GM12865 (cell line): ENCODE data around the gene LOXL1.
A peak's percentile ranks its signal among the peaks of the same experiment; 100 is the strongest.

Experiments used
- DNase-seq: peaks from one replicate; pipeline ENCODE4 v3.0.0; 2010; ENCODE audit warnings: low read depth
- H3K4me3 ChIP-seq: 2 replicates; pipeline ENCODE4 v1.5.1; 2011; ENCODE audit warnings: mild to moderate bottlenecking, low read depth, low read length, control low read depth
- CTCF ChIP-seq: IDR thresholded peaks from 2 replicates; pipeline ENCODE4 v1.5.1; 2011; ENCODE audit warnings: low read length, control low read depth, low read depth, inconsistent platforms; ENCODE audit not compliant: insufficient read depth; ENCODE audit errors: missing control alignments

LOXL1 gene

GRCh38 chr15:73978896-73979295 is 52.6 kb downstream of the LOXL1 start:
- DNase-seq: no peak
- TF ChIP-seq CTCF: no peak
- H3K4me3 ChIP-seq: no peak overlapping the region

GRCh38 chr15:73979636-73980035 is 53.4 kb downstream of the LOXL1 start:
- DNase-seq: no peak
- no peak for TF ChIP-seq CTCF
- H3K4me3 ChIP-seq: no peak overlapping the region

GRCh38 chr15:73981761-73982221 is 55.5 kb downstream of the LOXL1 start:
- DNase-seq: no peak
- H3K4me3 ChIP-seq: no peak overlapping the region
- no peak for TF ChIP-seq CTCF

- no peak for TF ChIP-seq CTCF
- H3K4me3 ChIP-seq: no peak overlapping the region
- peak; percentile 48 for DNase-seq
Measured at GRCh38 chr15:73982222-73982962, 56.1 kb downstream of the LOXL1 start.

GRCh38 chr15:73983211-73983727 is 57.0 kb downstream of the LOXL1 start:
- no peak overlapping the region for H3K4me3 ChIP-seq
- no peak for DNase-seq

GRCh38 chr15:73983773-73984172 is 57.5 kb downstream of the LOXL1 start:
- DNase-seq: no peak
- TF ChIP-seq CTCF: no peak
- H3K4me3 ChIP-seq: no peak overlapping the region

More at GRCh38 chr15:73983211-73983727, 57.0 kb downstream of the LOXL1 start:
- TF ChIP-seq CTCF: no peak
